Skeletal muscle tissue (tissue), 4 donors: ENCODE results near the gene SLC8A3. TPM values are rescaled to one million over a fixed set of nuclear protein-coding genes. Genes with fewer than 3 reads are reported as not detected.

Experiments used
- H3K27ac ChIP-seq: one replicate; pipeline ENCODE4 v1.7.0; 2013; ENCODE audit warnings: mild to moderate bottlenecking, low read depth, low read length, inconsistent platforms
- H3K27me3 ChIP-seq, 3 donors: one replicate each; pipeline ENCODE4 v1.7.0; 2013; ENCODE audit warnings: low read length in 3 of 3; ENCODE audit not compliant: control insufficient read depth in 3 of 3, insufficient read depth in 3 of 3
- H3K36me3 ChIP-seq, 3 donors: one replicate each; pipeline ENCODE4 v1.7.0; 2013; ENCODE audit warnings: low read length in 3 of 3; ENCODE audit not compliant: control insufficient read depth in 3 of 3, insufficient read depth in 3 of 3
- H3K4me1 ChIP-seq, 3 donors: one replicate each; pipeline ENCODE4 v1.7.0; 2013; ENCODE audit warnings: low read length in 3 of 3, mild to moderate bottlenecking in 3 of 3; ENCODE audit not compliant: control insufficient read depth in 3 of 3, insufficient read depth in 3 of 3
- H3K4me3 ChIP-seq, 3 donors: one replicate each; pipeline ENCODE4 v1.7.0; 2013; ENCODE audit warnings: low read length in 3 of 3
- H3K9ac ChIP-seq, 3 donors: one replicate each; pipeline ENCODE4 v1.7.0; 2013; ENCODE audit warnings: low read length in 3 of 3, mild to moderate bottlenecking in 3 of 3, moderate library complexity in 2 of 3, low read depth in 1 of 3
- H3K9me3 ChIP-seq, 3 donors: one replicate each; pipeline ENCODE4 v1.7.0; 2013; ENCODE audit warnings: low read length in 3 of 3; ENCODE audit not compliant: control insufficient read depth in 3 of 3
- total RNA-seq: library from RNA; depleted of rRNA; stranded (reverse); fragments of >200 nt; gene quantifications from one replicate; pipeline ENCODE4 v1.2.3, GENCODE V29; 2014
- donor health status: Osteomylitis.

Gene SLC8A3
- total RNA-seq, 1 donor from 2014 or later = 13.0 TPM

DNA sequence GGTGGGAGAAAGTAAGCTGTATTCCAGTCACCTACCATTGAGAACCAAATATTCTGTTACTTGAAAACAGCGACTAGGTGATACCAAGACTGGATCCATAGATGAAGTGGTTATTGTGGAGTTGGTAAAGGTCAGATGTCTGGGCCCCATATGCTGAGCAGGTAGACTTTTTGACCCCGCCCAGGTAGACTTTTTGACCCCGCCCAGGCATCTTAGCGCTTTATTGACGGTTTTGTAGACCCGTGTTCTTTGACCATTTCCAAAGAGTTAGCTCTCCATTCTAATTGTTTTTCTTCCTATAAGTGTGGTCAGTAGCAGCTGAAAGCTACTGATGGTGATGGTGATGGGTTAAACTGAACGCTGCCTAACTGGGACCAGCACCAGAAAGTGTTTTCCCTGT, 61.6 kb downstream of the SLC8A3 start:
- Histone ChIP-seq H3K27me3 (no peaks in the 10 kb centered on the region), H3K9me3 (no peaks in the 10 kb centered on the region), H3K27ac (no peak overlapping the region), H3K9ac (no peak overlapping the region), H3K36me3 (no peaks in the 10 kb centered on the region), H3K4me1 (no peaks in the 10 kb centered on the region), H3K4me3 (no peak overlapping the region)

- H3K36me3 ChIP-seq = no peaks in the 10 kb centered on the region
- H3K27ac ChIP-seq = no peak overlapping the region
- no peaks in the 10 kb centered on the region for H3K27me3 ChIP-seq
- no peak overlapping the region for H3K9ac ChIP-seq
- H3K4me3 ChIP-seq = no peak overlapping the region
- peaks cover 0 to 9% (median 2%) of the 10 kb centered on the region in 3 donors for H3K4me1 ChIP-seq
- H3K9me3 ChIP-seq = no peaks in the 10 kb centered on the region
These were observed 65.0 kb downstream of the SLC8A3 start for GRCh38 chr14:70123796-70124195.

- H3K9ac ChIP-seq = no peak overlapping the region
- H3K4me1 ChIP-seq = peaks cover 0 to 15% (median 12%) of the 10 kb centered on the region in 3 donors
- H3K36me3 ChIP-seq = no peaks in the 10 kb centered on the region
- no peak overlapping the region for H3K27ac ChIP-seq
- no peaks in the 10 kb centered on the region for H3K27me3 ChIP-seq
- H3K9me3 ChIP-seq = no peaks in the 10 kb centered on the region
- no peak overlapping the region for H3K4me3 ChIP-seq
These were observed 67.2 kb downstream of the SLC8A3 start for GRCh38 chr14:70121521-70121920.

DNA sequence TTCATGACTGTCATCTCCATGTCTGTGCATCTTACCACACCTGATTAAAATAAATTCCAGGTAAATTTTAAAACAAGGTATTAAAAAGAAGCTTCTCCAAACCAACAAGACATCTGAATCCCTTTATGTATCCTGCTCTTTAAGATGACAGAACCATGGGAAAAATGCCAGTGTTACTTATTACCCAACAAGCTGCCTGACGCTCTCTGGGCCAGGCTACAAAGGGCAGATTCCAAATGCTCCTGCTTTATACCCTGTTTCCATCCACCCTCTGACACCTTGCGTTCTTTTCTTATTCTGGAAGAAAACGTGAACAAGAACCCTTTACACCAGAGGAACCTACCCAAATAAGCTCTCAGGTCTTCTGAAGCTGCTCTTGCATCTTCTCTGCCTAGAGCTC, 70.7 kb downstream of the SLC8A3 start:
- Histone ChIP-seq H3K27me3 (no peaks in the 10 kb centered on the region), H3K36me3 (no peaks in the 10 kb centered on the region), H3K4me3 (no peak overlapping the region), H3K9ac (no peak overlapping the region), H3K4me1 (peaks cover 7 to 35% (median 23%) of the 10 kb centered on the region in 3 donors), H3K9me3 (no peaks in the 10 kb centered on the region), H3K27ac (no peak overlapping the region)

- Histone ChIP-seq H3K9ac (no peak overlapping the region), H3K4me1 (peaks cover 7 to 35% (median 23%) of the 10 kb centered on the region in 3 donors), H3K9me3 (no peaks in the 10 kb centered on the region), H3K36me3 (peaks cover 0 to 5% (median 0%) of the 10 kb centered on the region in 3 donors), H3K27me3 (no peaks in the 10 kb centered on the region), H3K4me3 (no peak overlapping the region), H3K27ac (no peak overlapping the region)
These were observed 72.5 kb downstream of the SLC8A3 start for GRCh38 chr14:70116278-70116677.

DNA sequence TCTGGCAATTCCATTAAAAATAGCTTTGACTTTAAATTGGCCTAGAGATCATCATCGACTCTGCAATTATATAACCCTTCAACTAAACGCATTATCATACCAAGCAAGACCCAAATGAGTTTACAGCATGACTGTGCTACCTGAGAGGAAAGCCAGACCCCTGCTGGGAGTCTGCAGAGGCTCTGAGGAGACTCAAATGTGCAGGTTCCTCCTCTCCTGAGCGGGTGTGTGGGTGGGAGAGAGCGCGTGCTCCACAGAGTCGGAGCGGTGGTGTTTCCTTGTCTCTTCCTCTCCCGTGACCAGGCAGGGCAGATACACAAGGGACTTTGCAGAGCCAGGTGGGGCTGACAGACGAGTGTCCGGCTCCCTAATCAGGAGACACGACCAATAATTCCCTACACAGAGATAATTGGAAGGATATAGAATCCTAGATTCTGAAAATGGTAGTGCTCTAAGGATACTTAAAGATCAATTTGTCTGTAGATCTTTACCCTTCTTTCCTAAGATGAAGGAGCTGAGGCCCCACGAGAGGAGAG, 74.1 kb downstream of the SLC8A3 start:
- Histone ChIP-seq H3K36me3 (peaks cover 0 to 5% (median 0%) of the 10 kb centered on the region in 3 donors), H3K9me3 (no peaks in the 10 kb centered on the region), H3K27me3 (no peaks in the 10 kb centered on the region), H3K27ac (no peak overlapping the region), H3K4me1 (peaks cover 7 to 33% (median 20%) of the 10 kb centered on the region in 3 donors), H3K4me3 (no peak overlapping the region), H3K9ac (no peak overlapping the region)

- H3K4me3 ChIP-seq = no peak overlapping the region
- H3K9ac ChIP-seq = no peak overlapping the region
- H3K9me3 ChIP-seq = no peaks in the 10 kb centered on the region
- peaks cover 7 to 30% (median 13%) of the 10 kb centered on the region in 3 donors for H3K4me1 ChIP-seq
- H3K36me3 ChIP-seq = peaks cover 0 to 5% (median 0%) of the 10 kb centered on the region in 3 donors
- no peak overlapping the region for H3K27ac ChIP-seq
- H3K27me3 ChIP-seq = no peaks in the 10 kb centered on the region
These were observed 75.5 kb downstream of the SLC8A3 start for GRCh38 chr14:70113211-70113610.

- no peak overlapping the region for H3K4me3 ChIP-seq
- no peaks in the 10 kb centered on the region for H3K27me3 ChIP-seq
- peaks cover 0 to 5% (median 0%) of the 10 kb centered on the region in 3 donors for H3K36me3 ChIP-seq
- H3K9me3 ChIP-seq = no peaks in the 10 kb centered on the region
- no peak overlapping the region for H3K27ac ChIP-seq
- H3K9ac ChIP-seq = no peak overlapping the region
- H3K4me1 ChIP-seq = no peaks in the 10 kb centered on the region
These were observed 80.3 kb downstream of the SLC8A3 start for GRCh38 chr14:70108419-70108818.

DNA sequence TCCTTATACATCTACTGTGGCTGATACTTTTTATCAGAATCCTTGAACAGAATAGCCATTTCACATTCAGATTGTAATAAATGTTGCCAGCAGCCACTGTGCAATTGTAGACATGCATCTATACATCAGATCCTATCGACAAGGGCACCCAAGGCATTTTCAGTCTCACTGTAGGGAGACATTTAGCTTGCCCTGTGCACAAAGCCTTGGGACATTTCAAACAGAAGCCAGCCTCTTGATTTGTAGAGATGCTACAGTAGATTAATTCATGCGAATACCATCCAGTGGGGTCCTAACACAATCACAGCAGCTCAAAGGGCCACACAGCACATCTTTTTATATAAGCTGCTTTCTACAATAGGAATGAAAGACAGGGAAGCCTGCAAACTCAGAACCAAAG, 81.4 kb downstream of the SLC8A3 start:
- H3K27me3 ChIP-seq = no peaks in the 10 kb centered on the region
- no peak overlapping the region for H3K4me3 ChIP-seq
- H3K9me3 ChIP-seq = no peaks in the 10 kb centered on the region
- H3K9ac ChIP-seq = no peak overlapping the region
- peaks cover 0 to 3% (median 0%) of the 10 kb centered on the region in 3 donors for H3K36me3 ChIP-seq
- no peak overlapping the region for H3K27ac ChIP-seq
- no peaks in the 10 kb centered on the region for H3K4me1 ChIP-seq

DNA sequence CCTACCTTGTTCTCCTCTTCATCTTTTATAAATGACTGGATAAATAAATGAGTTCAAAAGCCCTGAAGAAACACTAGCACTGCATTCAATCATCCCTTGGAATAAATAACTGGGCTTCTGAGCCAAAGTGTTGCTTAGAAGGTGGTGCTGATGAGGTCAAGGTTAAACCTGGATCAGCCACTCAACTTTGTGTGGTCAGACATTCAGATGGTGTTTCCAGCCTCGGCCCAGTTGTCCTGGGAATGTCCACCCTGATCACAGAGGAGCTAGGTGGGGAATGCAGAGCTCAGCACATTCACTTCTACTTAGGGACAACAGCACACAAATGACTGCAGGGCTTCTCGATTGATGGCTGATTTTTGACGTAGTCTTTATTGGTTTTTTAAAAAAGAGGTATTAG, 88.7 kb downstream of the SLC8A3 start:
- H3K9ac ChIP-seq = no peak overlapping the region
- peak overlapping the region; percentile 41 for H3K27ac ChIP-seq
- H3K36me3 ChIP-seq = no peaks in the 10 kb centered on the region
- no peak overlapping the region for H3K4me3 ChIP-seq
- H3K27me3 ChIP-seq = no peaks in the 10 kb centered on the region
- H3K4me1 ChIP-seq = peaks cover 29 to 50% (median 47%) of the 10 kb centered on the region in 3 donors
- no peaks in the 10 kb centered on the region for H3K9me3 ChIP-seq
